Measurements from ENCODE around the gene BCL2L11.
"Not testable (repeated sequence)": the region's sequence is repeated elsewhere in the genome, so short reads cannot be mapped to it uniquely, and the experiment has no call there.

DNA sequence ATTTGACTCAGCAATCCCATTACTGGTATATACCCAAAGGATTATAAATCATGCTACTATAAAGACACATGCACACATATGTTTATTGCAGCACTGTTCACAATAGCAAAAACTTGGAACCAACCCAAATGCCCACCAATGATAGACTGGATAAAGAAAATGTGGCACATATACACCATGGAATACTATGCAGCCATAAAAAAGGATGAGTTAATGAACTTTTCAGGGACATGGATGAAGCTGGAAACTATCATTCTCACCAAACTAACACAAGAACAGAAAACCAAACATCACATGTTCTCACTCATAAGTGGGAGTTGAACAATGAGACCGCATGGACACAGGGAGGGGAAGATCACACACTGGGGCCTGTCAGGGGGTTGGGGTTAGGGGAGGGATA lies 38.1 kb upstream of the BCL2L11 start:
- TF ChIP-seq, protein P1, sequence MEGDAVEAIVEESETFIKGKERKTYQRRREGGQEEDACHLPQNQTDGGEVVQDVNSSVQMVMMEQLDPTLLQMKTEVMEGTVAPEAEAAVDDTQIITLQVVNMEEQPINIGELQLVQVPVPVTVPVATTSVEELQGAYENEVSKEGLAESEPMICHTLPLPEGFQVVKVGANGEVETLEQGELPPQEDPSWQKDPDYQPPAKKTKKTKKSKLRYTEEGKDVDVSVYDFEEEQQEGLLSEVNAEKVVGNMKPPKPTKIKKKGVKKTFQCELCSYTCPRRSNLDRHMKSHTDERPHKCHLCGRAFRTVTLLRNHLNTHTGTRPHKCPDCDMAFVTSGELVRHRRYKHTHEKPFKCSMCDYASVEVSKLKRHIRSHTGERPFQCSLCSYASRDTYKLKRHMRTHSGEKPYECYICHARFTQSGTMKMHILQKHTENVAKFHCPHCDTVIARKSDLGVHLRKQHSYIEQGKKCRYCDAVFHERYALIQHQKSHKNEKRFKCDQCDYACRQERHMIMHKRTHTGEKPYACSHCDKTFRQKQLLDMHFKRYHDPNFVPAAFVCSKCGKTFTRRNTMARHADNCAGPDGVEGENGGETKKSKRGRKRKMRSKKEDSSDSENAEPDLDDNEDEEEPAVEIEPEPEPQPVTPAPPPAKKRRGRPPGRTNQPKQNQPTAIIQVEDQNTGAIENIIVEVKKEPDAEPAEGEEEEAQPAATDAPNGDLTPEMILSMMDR (IDR thresholded peaks at IDR 0.05): not testable (repeated sequence)
- not testable (repeated sequence) for TF ChIP-seq POLR2A, EP300 (IDR thresholded peaks at IDR 0.05)

Measured in ovary (tissue), 3 donors.